Chondrocyte (in vitro differentiated cells): ENCODE results near the gene NEK1. TPM values are rescaled to one million over a fixed set of nuclear protein-coding genes. Genes with fewer than 3 reads are reported as not detected.
A peak's percentile ranks its signal among the peaks of the same experiment; 100 is the strongest.
"Not testable (repeated sequence)": the region's sequence is repeated elsewhere in the genome, so short reads cannot be mapped to it uniquely, and the experiment has no call there.

ENCODE experiments used
- DNase-seq: peaks from one replicate; pipeline ENCODE4 v3.0.0; 2021; ENCODE audit warnings: mixed read lengths, low spot score
- H3K27ac Mint-ChIP-seq: one replicate; pipeline ENCODE4 v1.8.0; 2021; ENCODE audit warnings: mild to moderate bottlenecking, moderate library complexity, mixed read lengths; ENCODE audit not compliant: unreplicated experiment
- H3K27me3 Mint-ChIP-seq: 2 replicates; pipeline ENCODE4 v1.8.0; 2021; ENCODE audit warnings: low read depth, mixed read lengths
- H3K36me3 Mint-ChIP-seq: 2 replicates; pipeline ENCODE4 v1.8.0; 2021; ENCODE audit warnings: low read depth, mixed read lengths
- H3K4me1 Mint-ChIP-seq: 2 replicates; pipeline ENCODE4 v1.8.0; 2021; ENCODE audit warnings: low read depth, mild to moderate bottlenecking, mixed read lengths
- H3K4me3 Mint-ChIP-seq: one replicate; pipeline ENCODE4 v1.8.0; 2021; ENCODE audit warnings: mild to moderate bottlenecking, moderate library complexity, mixed read lengths; ENCODE audit not compliant: unreplicated experiment
- H3K9me3 Mint-ChIP-seq: 2 replicates; pipeline ENCODE4 v1.8.0; 2021; ENCODE audit warnings: low read depth, mixed read lengths
- total RNA-seq: library from RNA; stranded (reverse); gene quantifications from 3 replicates; pipeline ENCODE4 v1.2.1, GENCODE V29; 2021
- TF ChIP-seq, protein P1 (sequence below): fragments of 200-600 bp; sonication (generic); IDR thresholded peaks from 2 replicates; pipeline ENCODE4 v1.5.0; 2021; ENCODE audit warnings: antibody characterized with exemption, mild to moderate bottlenecking, moderate library complexity

Gene NEK1
- total RNA-seq, 1 donor from 2014 or later: 13.7 TPM

DNA sequence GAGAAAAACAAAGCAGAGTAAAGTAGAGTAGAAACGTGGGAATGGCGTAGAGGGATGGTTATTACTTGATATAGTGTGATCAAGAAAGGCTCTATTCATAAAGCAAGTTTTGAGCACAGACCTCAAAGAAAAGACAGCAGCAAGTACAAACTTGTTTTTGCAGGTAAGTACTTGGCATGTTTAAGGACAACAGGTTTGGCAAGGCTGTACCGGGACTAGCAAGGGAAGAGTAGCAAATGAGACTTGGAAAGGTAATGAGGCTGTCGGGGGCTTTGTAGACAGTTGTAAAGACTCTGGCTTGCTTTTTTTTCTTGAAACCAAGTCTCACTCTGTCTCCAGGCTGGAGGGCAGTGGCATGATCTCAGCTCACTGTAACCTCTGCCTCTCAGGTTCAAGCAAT lies 40.9 kb downstream of the NEK1 start:
- H3K9me3 Mint-ChIP-seq: no peaks in the 10 kb centered on the region
- no peaks in the 10 kb centered on the region for H3K27me3 Mint-ChIP-seq
- TF ChIP-seq, protein P1, sequence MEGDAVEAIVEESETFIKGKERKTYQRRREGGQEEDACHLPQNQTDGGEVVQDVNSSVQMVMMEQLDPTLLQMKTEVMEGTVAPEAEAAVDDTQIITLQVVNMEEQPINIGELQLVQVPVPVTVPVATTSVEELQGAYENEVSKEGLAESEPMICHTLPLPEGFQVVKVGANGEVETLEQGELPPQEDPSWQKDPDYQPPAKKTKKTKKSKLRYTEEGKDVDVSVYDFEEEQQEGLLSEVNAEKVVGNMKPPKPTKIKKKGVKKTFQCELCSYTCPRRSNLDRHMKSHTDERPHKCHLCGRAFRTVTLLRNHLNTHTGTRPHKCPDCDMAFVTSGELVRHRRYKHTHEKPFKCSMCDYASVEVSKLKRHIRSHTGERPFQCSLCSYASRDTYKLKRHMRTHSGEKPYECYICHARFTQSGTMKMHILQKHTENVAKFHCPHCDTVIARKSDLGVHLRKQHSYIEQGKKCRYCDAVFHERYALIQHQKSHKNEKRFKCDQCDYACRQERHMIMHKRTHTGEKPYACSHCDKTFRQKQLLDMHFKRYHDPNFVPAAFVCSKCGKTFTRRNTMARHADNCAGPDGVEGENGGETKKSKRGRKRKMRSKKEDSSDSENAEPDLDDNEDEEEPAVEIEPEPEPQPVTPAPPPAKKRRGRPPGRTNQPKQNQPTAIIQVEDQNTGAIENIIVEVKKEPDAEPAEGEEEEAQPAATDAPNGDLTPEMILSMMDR: no peak
- peaks cover 19% of the 10 kb centered on the region for H3K36me3 Mint-ChIP-seq
- no peak overlapping the region for H3K27ac Mint-ChIP-seq
- no peak overlapping the region for H3K4me3 Mint-ChIP-seq
- no peak for DNase-seq
- peaks cover 1% of the 10 kb centered on the region for H3K4me1 Mint-ChIP-seq

GRCh38 chr4:169571012-169571411 lies 41.4 kb downstream of the NEK1 start:
- peaks cover 19% of the 10 kb centered on the region for H3K36me3 Mint-ChIP-seq
- H3K27ac Mint-ChIP-seq, H3K27me3 Mint-ChIP-seq, H3K4me1 Mint-ChIP-seq, DNase-seq, H3K4me3 Mint-ChIP-seq, H3K9me3 Mint-ChIP-seq: not testable (repeated sequence)

GRCh38 chr4:169570266-169570665 lies 42.1 kb downstream of the NEK1 start:
- not testable (repeated sequence) for DNase-seq, H3K27ac Mint-ChIP-seq, H3K27me3 Mint-ChIP-seq, H3K4me3 Mint-ChIP-seq, H3K9me3 Mint-ChIP-seq, H3K4me1 Mint-ChIP-seq
- peaks cover 18% of the 10 kb centered on the region for H3K36me3 Mint-ChIP-seq

- not testable (repeated sequence) for H3K4me3 Mint-ChIP-seq, H3K27ac Mint-ChIP-seq, H3K9me3 Mint-ChIP-seq, H3K27me3 Mint-ChIP-seq, DNase-seq, H3K4me1 Mint-ChIP-seq
- peaks cover 11% of the 10 kb centered on the region for H3K36me3 Mint-ChIP-seq
Observed at GRCh38 chr4:169569188-169569587, 43.2 kb downstream of the NEK1 start.

GRCh38 chr4:169567916-169568315 lies 44.5 kb downstream of the NEK1 start:
- no peak overlapping the region for H3K27ac Mint-ChIP-seq
- no peak for DNase-seq
- H3K27me3 Mint-ChIP-seq: no peaks in the 10 kb centered on the region
- TF ChIP-seq, protein P1: no peak
- peaks cover 5% of the 10 kb centered on the region for H3K36me3 Mint-ChIP-seq
- H3K4me1 Mint-ChIP-seq: peaks cover 8% of the 10 kb centered on the region
- no peaks in the 10 kb centered on the region for H3K9me3 Mint-ChIP-seq
- H3K4me3 Mint-ChIP-seq: no peak overlapping the region

GRCh38 chr4:169566021-169566818 lies 46.2 kb downstream of the NEK1 start:
- Mint-ChIP-seq H3K27me3 (no peaks in the 10 kb centered on the region), H3K36me3 (peaks cover under 1% of the 10 kb centered on the region), H3K4me1 (peaks cover 8% of the 10 kb centered on the region), H3K9me3 (no peaks in the 10 kb centered on the region), H3K27ac (no peak overlapping the region), H3K4me3 (no peak overlapping the region)
- TF ChIP-seq, protein P1: peak; percentile 94
- DNase-seq: no peak

- H3K4me3 Mint-ChIP-seq: no peak overlapping the region
- no peak overlapping the region for H3K27ac Mint-ChIP-seq
- H3K9me3 Mint-ChIP-seq: no peaks in the 10 kb centered on the region
- H3K36me3 Mint-ChIP-seq: peaks cover 2% of the 10 kb centered on the region
- no peak for DNase-seq
- peaks cover 8% of the 10 kb centered on the region for H3K4me1 Mint-ChIP-seq
- TF ChIP-seq, protein P1: no peak
- H3K27me3 Mint-ChIP-seq: no peaks in the 10 kb centered on the region
Observed at GRCh38 chr4:169565606-169566005, 46.8 kb downstream of the NEK1 start.
